Astrocyte (in vitro differentiated cells and primary cell): ENCODE data around the gene DBF4B.

ENCODE experiments used
- EZH2 ChIP-seq: IDR thresholded peaks from 2 replicates; pipeline ENCODE4 v1.6.1; 2012; ENCODE audit warnings: mild to moderate bottlenecking, low read length, inconsistent platforms; ENCODE audit not compliant: insufficient read depth
- TF ChIP-seq, protein P1 (sequence below): IDR thresholded peaks from 2 replicates; pipeline ENCODE4 v1.5.1; 2011; ENCODE audit warnings: low read depth, mild to moderate bottlenecking, inconsistent platforms, low read length, moderate library complexity; ENCODE audit not compliant: insufficient read depth

DNA sequence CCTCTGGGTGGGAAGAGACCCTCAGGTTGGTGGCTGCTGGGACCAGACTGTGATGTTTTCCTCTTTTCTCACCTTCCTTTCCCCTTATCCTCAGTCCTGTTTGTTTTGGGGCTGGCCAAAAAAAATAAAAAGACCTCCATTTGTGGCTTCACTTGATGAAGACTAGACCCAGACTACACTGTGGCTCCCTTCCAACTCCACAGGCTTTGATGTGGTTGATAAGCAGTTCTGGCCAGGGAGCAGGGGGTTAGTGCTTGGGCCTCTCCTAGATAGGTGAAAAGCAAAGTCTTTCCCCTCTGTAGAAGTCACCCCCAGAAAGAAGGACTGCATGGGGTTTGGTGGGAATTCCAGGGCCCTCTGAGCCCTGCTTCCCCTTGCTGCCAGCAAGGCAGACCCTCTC lies 39.1 kb downstream of the DBF4B start:
- TF ChIP-seq, protein P1, sequence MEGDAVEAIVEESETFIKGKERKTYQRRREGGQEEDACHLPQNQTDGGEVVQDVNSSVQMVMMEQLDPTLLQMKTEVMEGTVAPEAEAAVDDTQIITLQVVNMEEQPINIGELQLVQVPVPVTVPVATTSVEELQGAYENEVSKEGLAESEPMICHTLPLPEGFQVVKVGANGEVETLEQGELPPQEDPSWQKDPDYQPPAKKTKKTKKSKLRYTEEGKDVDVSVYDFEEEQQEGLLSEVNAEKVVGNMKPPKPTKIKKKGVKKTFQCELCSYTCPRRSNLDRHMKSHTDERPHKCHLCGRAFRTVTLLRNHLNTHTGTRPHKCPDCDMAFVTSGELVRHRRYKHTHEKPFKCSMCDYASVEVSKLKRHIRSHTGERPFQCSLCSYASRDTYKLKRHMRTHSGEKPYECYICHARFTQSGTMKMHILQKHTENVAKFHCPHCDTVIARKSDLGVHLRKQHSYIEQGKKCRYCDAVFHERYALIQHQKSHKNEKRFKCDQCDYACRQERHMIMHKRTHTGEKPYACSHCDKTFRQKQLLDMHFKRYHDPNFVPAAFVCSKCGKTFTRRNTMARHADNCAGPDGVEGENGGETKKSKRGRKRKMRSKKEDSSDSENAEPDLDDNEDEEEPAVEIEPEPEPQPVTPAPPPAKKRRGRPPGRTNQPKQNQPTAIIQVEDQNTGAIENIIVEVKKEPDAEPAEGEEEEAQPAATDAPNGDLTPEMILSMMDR = no peak
- no peak for TF ChIP-seq EZH2
